22Rv1 (cell line): ENCODE measurements around the gene ITGAE.

Experiments
- CTCF ChIP-seq: fragments of 450-650 bp; IDR thresholded peaks from 2 replicates; pipeline ENCODE4 v1.5.1; 2017; ENCODE audit warnings: mild to moderate bottlenecking
- ZFX ChIP-seq: fragments of 450-650 bp; IDR thresholded peaks from 2 replicates; pipeline ENCODE4 v1.6.1; 2017; ENCODE audit warnings: antibody characterized with exemption, borderline replicate concordance

GRCh38 chr17:3763777-3764170 is 37.2 kb downstream of the ITGAE start:
- no peak for TF ChIP-seq CTCF
- no peak for TF ChIP-seq ZFX
